ENCODE results near the gene VDR. TPM values are rescaled to one million over a fixed set of nuclear protein-coding genes. Genes with fewer than 3 reads are reported as not detected.
A peak's percentile ranks its signal among the peaks of the same experiment; 100 is the strongest.

Gene VDR
- total and polyA plus RNA-seq, 4 experiments from 2014 or later = 0.37 to 3.2 (median 1.0) TPM

GRCh38 chr12:47838286-47838931 lies 66.4 kb downstream of the VDR start:
- H3K27ac Mint-ChIP-seq = peak overlapping the region in 3 of 7 donors; percentile 17 to 75 (median 25)
- no peaks in the 10 kb centered on the region for H3K27me3 Mint-ChIP-seq
- Histone ChIP-seq H3K4me3 (ENCODE audit: low read length in 2 of 2) (no peak overlapping the region), H3K4me1 (ENCODE audit: insufficient read depth, low read length) (peaks cover 38% of the 10 kb centered on the region), H3K36me3 (ENCODE audit: insufficient read depth, low read length) (no peaks in the 10 kb centered on the region), H3K27ac (ENCODE audit: low read depth, low read length) (no peak overlapping the region), H3K9me3 (ENCODE audit: control insufficient read depth in 1 of 2, low read length in 2 of 2) (no peaks in the 10 kb centered on the region), H3K27me3 (ENCODE audit: insufficient read depth, low read length) (no peaks in the 10 kb centered on the region)
- ChIA-PET POLR2A (ENCODE audit: partially characterized antibody) (interaction anchor here (0.6 to 19.2 kb wide), 14 partner anchors 8 to 132 kb away, joined by 3 to 516 read pairs (median 5); partner anchors contain the start of genes HDAC7, RAPGEF3, RPAP3 and SLC48A1), CTCF (ENCODE audit: partially characterized antibody) (interaction anchor here (0.7 to 22.4 kb wide), 35 partner anchors 9 to 319 kb away, joined by 3 to 568 read pairs (median 5); partner anchors contain the start of genes ASB8, ENDOU, HDAC7 and RAPGEF3)
- intact Hi-C loops (cut with micrococcal nuclease) = loop anchor here (1.0 to 5.0 kb wide), 3 partner anchors 96 to 186 kb away; no protein-coding TSS in a partner anchor
- DNase-seq = peak in 2 of 5 donors; percentile 36 to 49
- H3K4me1 Mint-ChIP-seq = peaks cover 24 to 44% (median 34%) of the 10 kb centered on the region in 4 donors
- H3K9me3 Mint-ChIP-seq = no peaks in the 10 kb centered on the region
- H3K36me3 Mint-ChIP-seq = no peaks in the 10 kb centered on the region
- H3K4me3 Mint-ChIP-seq = no peak overlapping the region

DNA sequence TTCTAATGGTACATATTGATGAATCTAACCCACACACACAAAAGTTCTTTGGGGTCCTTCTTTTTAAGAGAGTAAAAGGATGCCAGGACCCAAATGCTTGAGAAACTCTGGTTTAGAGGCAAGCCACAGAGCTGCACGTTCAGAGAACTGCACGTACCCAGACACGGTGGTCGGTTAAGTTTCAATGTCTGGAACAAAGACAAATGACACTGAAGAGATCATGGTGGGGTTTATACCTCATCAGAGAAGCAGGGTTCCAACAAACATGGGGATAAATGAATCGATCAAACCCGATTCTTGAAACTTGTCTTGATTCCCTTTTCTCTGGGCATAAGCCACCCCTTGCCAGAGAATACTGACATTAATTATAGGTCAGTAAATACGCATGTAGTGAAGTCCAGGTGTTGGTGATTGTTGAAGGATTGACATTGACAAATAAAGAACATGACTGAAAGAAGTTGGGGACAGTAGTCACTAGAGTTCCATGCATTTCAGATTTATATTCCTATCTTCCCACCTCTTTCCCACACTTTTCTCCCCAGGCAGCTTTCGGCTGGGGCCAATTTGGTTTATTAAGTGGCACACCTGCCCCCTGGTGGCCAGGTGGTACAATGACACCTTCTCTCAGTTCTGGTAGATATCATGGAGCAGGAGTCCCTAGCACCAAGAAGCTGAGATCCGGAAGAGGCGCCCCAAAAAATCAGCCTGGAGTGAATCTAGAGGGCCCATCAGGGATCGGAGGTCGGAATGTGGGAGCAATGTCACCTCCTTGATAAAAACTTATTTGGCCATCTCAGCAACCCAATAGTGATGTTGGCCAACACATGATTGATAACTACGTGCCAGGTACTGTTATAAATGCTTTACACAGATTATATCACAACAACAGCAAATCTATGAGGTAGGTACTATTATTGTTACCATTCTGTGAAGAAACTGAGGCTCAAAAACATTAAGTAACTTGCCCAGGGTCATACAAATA lies 67.3 kb downstream of the VDR start:
- Mint-ChIP-seq H3K27ac (peak overlapping the region in 6 of 7 donors; percentile 10 to 93 (median 40)), H3K4me3 (no peak overlapping the region), H3K4me1 (peaks cover 31 to 53% (median 42%) of the 10 kb centered on the region in 4 donors), H3K27me3 (no peaks in the 10 kb centered on the region), H3K36me3 (no peaks in the 10 kb centered on the region), H3K9me3 (peaks cover 0 to 1% (median 0%) of the 10 kb centered on the region in 8 donors)
- no peaks in the 10 kb centered on the region for H3K27me3 ChIP-seq (ENCODE audit: insufficient read depth, low read length)
- peaks cover 47% of the 10 kb centered on the region for H3K4me1 ChIP-seq (ENCODE audit: insufficient read depth, low read length)
- intact Hi-C loops (cut with micrococcal nuclease) = loop anchor here (1.0 to 5.0 kb wide), 7 partner anchors 24 to 185 kb away; no protein-coding TSS in a partner anchor
- H3K27ac ChIP-seq (ENCODE audit: low read depth, low read length) = no peak overlapping the region
- no peak overlapping the region for H3K4me3 ChIP-seq (ENCODE audit: low read length in 2 of 2)
- ChIA-PET POLR2A (ENCODE audit: partially characterized antibody) (interaction anchor here (0.7 to 19.2 kb wide), 11 partner anchors 8 to 131 kb away, joined by 3 to 516 read pairs (median 7); partner anchors contain the start of genes HDAC7, RAPGEF3, RPAP3 and SLC48A1), CTCF (ENCODE audit: partially characterized antibody) (interaction anchor here (0.7 to 22.4 kb wide), 28 partner anchors 10 to 320 kb away, joined by 3 to 568 read pairs (median 7); partner anchors contain the start of genes ASB8, ENDOU, HDAC7 and RAPGEF3)
- DNase-seq = peak; percentile 50 to 73 (median 64)
- no peaks in the 10 kb centered on the region for H3K9me3 ChIP-seq (ENCODE audit: control insufficient read depth in 1 of 2, low read length in 2 of 2)
- H3K36me3 ChIP-seq (ENCODE audit: insufficient read depth, low read length) = no peaks in the 10 kb centered on the region

GRCh38 chr12:47835831-47836155 lies 69.0 kb downstream of the VDR start:
- peak overlapping the region in 1 of 8 donors; percentile 17 for H3K4me3 Mint-ChIP-seq
- H3K9me3 Mint-ChIP-seq = peaks cover 0 to 1% (median 0%) of the 10 kb centered on the region in 8 donors
- Histone ChIP-seq H3K27ac (ENCODE audit: low read depth, low read length) (no peak overlapping the region), H3K4me1 (ENCODE audit: insufficient read depth, low read length) (peaks cover 64% of the 10 kb centered on the region), H3K27me3 (ENCODE audit: insufficient read depth, low read length) (no peaks in the 10 kb centered on the region), H3K4me3 (ENCODE audit: low read length in 2 of 2) (no peak overlapping the region), H3K36me3 (ENCODE audit: insufficient read depth, low read length) (no peaks in the 10 kb centered on the region), H3K9me3 (ENCODE audit: control insufficient read depth in 1 of 2, low read length in 2 of 2) (no peaks in the 10 kb centered on the region)
- no peak for DNase-seq
- POLR2A ChIA-PET (ENCODE audit: partially characterized antibody) = interaction anchor here (0.7 to 19.2 kb wide), 6 partner anchors 11 to 95 kb away, joined by 3 to 516 read pairs (median 24); partner anchors contain the start of gene HDAC7
- H3K27ac Mint-ChIP-seq = peak overlapping the region in 6 of 7 donors; percentile 25 to 93 (median 71)
- intact Hi-C loops (cut with micrococcal nuclease) = loop anchor here (5.0 kb wide), 1 partner anchor 183 kb away; no protein-coding TSS in a partner anchor
- H3K27me3 Mint-ChIP-seq = no peaks in the 10 kb centered on the region
- peaks cover 36 to 70% (median 55%) of the 10 kb centered on the region in 4 donors for H3K4me1 Mint-ChIP-seq
- no peaks in the 10 kb centered on the region for H3K36me3 Mint-ChIP-seq
- CTCF ChIA-PET (ENCODE audit: partially characterized antibody) = interaction anchor here (0.6 to 22.4 kb wide), 17 partner anchors 8 to 652 kb away, joined by 3 to 568 read pairs (median 8); partner anchors contain the start of genes HDAC7, RAPGEF3, RPAP3 and SLC48A1

DNA sequence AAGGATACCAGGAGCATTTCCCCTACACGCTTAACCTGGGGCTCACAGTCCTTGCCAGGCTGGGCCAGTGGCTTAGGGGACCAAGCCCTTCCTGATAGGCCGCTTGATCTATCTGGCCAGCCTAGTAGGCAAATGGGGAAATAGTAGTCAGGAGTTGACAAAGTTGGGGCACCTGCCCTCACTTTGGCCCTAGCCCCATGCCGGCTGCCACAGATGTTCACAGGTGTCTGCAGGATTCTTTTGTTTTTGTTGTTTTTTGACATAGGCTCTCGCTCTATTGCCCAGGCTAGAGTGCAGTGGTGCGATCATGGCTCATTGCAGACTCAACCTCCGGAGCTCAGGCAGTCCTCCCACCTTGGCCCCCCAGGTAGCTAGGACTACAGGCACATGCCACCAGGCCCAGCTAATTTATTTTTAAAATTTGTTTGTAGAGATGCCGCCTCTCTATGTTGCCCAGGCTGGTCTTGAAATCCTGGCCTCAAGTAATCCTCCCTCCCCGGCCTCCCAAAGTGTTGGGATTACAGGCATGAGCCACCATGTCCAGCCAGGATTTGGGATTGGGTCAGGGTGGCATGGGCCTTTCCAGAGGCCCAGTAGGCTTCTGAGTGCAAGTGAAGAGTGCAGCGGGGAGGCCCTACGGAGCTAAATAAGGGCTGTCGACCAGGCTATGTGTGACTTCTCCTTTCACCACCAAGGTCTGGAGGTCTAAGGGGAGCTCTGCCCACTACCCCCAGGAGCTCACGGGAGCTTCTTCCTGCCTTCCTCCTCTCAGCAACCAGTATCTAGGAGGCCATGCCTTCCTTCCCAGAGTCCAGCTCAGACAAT lies 69.6 kb downstream of the VDR start:
- no peaks in the 10 kb centered on the region for H3K9me3 ChIP-seq (ENCODE audit: control insufficient read depth in 1 of 2, low read length in 2 of 2)
- no peak overlapping the region for H3K4me3 ChIP-seq (ENCODE audit: low read length in 2 of 2)
- no peaks in the 10 kb centered on the region for H3K27me3 ChIP-seq (ENCODE audit: insufficient read depth, low read length)
- H3K27ac Mint-ChIP-seq = peak overlapping the region in 6 of 7 donors; percentile 69 to 93 (median 74)
- CTCF ChIA-PET (ENCODE audit: partially characterized antibody) = interaction anchor here (0.6 to 22.4 kb wide), 18 partner anchors 7 to 651 kb away, joined by 3 to 568 read pairs (median 8); partner anchors contain the start of genes HDAC7, RAPGEF3, RPAP3 and SLC48A1
- H3K27me3 Mint-ChIP-seq = no peaks in the 10 kb centered on the region
- intact Hi-C loops (cut with micrococcal nuclease) = loop anchor here (5.0 kb wide), 1 partner anchor 183 kb away; no protein-coding TSS in a partner anchor
- no peak overlapping the region for H3K4me3 Mint-ChIP-seq
- peaks cover 39 to 76% (median 61%) of the 10 kb centered on the region in 4 donors for H3K4me1 Mint-ChIP-seq
- H3K36me3 Mint-ChIP-seq = no peaks in the 10 kb centered on the region
- H3K36me3 ChIP-seq (ENCODE audit: insufficient read depth, low read length) = no peaks in the 10 kb centered on the region
- POLR2A ChIA-PET (ENCODE audit: partially characterized antibody) = interaction anchor here (1.0 to 19.2 kb wide), 6 partner anchors 10 to 92 kb away, joined by 4 to 516 read pairs (median 40); partner anchors contain the start of gene HDAC7
- DNase-seq = no peak
- H3K27ac ChIP-seq (ENCODE audit: low read depth, low read length) = peak overlapping the region; percentile 16
- peaks cover 0 to 3% (median 0%) of the 10 kb centered on the region in 8 donors for H3K9me3 Mint-ChIP-seq
- peaks cover 70% of the 10 kb centered on the region for H3K4me1 ChIP-seq (ENCODE audit: insufficient read depth, low read length)

- Mint-ChIP-seq H3K4me3 (peak overlapping the region in 4 of 8 donors; percentile 21 to 90 (median 50)), H3K27me3 (no peaks in the 10 kb centered on the region), H3K9me3 (peaks cover 0 to 3% (median 0%) of the 10 kb centered on the region in 8 donors), H3K27ac (peak overlapping the region; percentile 72 to 94 (median 92)), H3K36me3 (no peaks in the 10 kb centered on the region), H3K4me1 (peaks cover 40 to 81% (median 65%) of the 10 kb centered on the region in 4 donors)
- POLR2A ChIA-PET (ENCODE audit: partially characterized antibody) = interaction anchor here (1.0 to 19.2 kb wide), 10 partner anchors 9 to 128 kb away, joined by 3 to 516 read pairs (median 19); partner anchors contain the start of genes HDAC7, RPAP3 and SLC48A1
- Histone ChIP-seq H3K27ac (ENCODE audit: low read depth, low read length) (peak overlapping the region; percentile 16), H3K27me3 (ENCODE audit: insufficient read depth, low read length) (no peaks in the 10 kb centered on the region), H3K9me3 (ENCODE audit: control insufficient read depth in 1 of 2, low read length in 2 of 2) (no peaks in the 10 kb centered on the region), H3K4me1 (ENCODE audit: insufficient read depth, low read length) (peaks cover 78% of the 10 kb centered on the region), H3K36me3 (ENCODE audit: insufficient read depth, low read length) (no peaks in the 10 kb centered on the region), H3K4me3 (ENCODE audit: low read length in 2 of 2) (no peak overlapping the region)
- no peak for DNase-seq
- intact Hi-C loops (cut with micrococcal nuclease) = no loop called here
- CTCF ChIA-PET (ENCODE audit: partially characterized antibody) = interaction anchor here (0.8 to 22.4 kb wide), 8 partner anchors 7 to 121 kb away, joined by 3 to 568 read pairs (median 204); partner anchors contain the start of genes HDAC7 and SLC48A1
Measured at GRCh38 chr12:47834199-47834903, 70.4 kb downstream of the VDR start.

Data from CD4-positive, alpha-beta memory T cell (primary cell).